H1 (cell line): ENCODE data around the gene VAV2. TPM values are rescaled to one million over a fixed set of nuclear protein-coding genes. Genes with fewer than 3 reads are reported as not detected.

Experiments
- CBX8 ChIP-seq: fragments of 300-800, 300-1000 bp; sonication (generic); IDR thresholded peaks from 2 replicates; pipeline ENCODE4 v1.7.1; 2016; ENCODE audit warnings: low read depth, low read length, borderline replicate concordance
- NRF1 ChIP-seq: IDR thresholded peaks from 2 replicates; pipeline ENCODE4 v1.6.1; 2011; ENCODE audit warnings: mild to moderate bottlenecking, low read depth, low read length, improper control_type of control experiment
- PHF8 ChIP-seq: fragments of 200-600 bp; sonication (generic); conservative IDR thresholded peaks from 2 replicates; pipeline ENCODE4 v1.7.1; 2012; ENCODE audit warnings: low read depth, mild to moderate bottlenecking, inconsistent platforms, low read length, moderate library complexity
- POLR2AphosphoS5 ChIP-seq: IDR thresholded peaks from 2 replicates; pipeline ENCODE4 v1.6.1; 2011; ENCODE audit warnings: low read depth, low read length
- RAD21 ChIP-seq, 2 experiments: IDR thresholded peaks in 1 of 2; conservative IDR thresholded peaks in 1 of 2; 2 replicates each; pipeline ENCODE4 v1.6.1; 2011; ENCODE audit warnings: low read depth in 2 of 2, low read length in 2 of 2, improper control_type of control experiment in 1 of 2, inconsistent platforms in 1 of 2, mild to moderate bottlenecking in 1 of 2, moderate library complexity in 1 of 2
- SIN3A ChIP-seq, 2 experiments: IDR thresholded peaks in 1 of 2; conservative IDR thresholded peaks in 1 of 2; 2 replicates each; pipeline ENCODE4 v1.6.1; 2011 to 2012; ENCODE audit warnings: low read length in 2 of 2, improper control_type of control experiment in 1 of 2, low read depth in 1 of 2, mild to moderate bottlenecking in 1 of 2
- SP1 ChIP-seq: IDR thresholded peaks from 2 replicates; pipeline ENCODE4 v1.6.1; 2011; ENCODE audit warnings: low read depth, low read length
- SP2 ChIP-seq: IDR thresholded peaks from 2 replicates; pipeline ENCODE4 v1.6.1; 2012; ENCODE audit warnings: mild to moderate bottlenecking, low read length, inconsistent platforms
- polyA plus RNA-seq, 7 experiments: library from polyadenylated mRNA; depleted of rRNA in 3 of 7; stranded (reverse) in 5 of 7; unstranded in 2 of 7; fragments of >200 nt in 5 of 7; fragments of 200-250 nt in 2 of 7; gene quantifications; 1 replicate in 5 of 7; 2 replicates in 1 of 7; 4 replicates in 1 of 7; pipeline versions ENCODE4 v1.2.1 to v1.2.3, GENCODE V29; 2011 to 2013; ENCODE audit warnings: missing spikeins in 2 of 7, mixed read lengths in 2 of 7
- total RNA-seq: library from RNA; stranded (reverse); fragmentation: NEBNext Ultra II Directional; extraction: Animal tissue kit (Norgen Biotek cat#: 25700); gene quantifications from 2 replicates; pipeline ENCODE4 v1.2.1, GENCODE V29; 2021
- TF ChIP-seq, protein P1 (sequence below): fragments of 300-600 bp; sonication (generic); IDR thresholded peaks from 2 replicates; pipeline ENCODE4 v1.7.1; 2012; ENCODE audit warnings: low read length, moderate library complexity, mild to moderate bottlenecking, inconsistent platforms; ENCODE audit not compliant: insufficient replicate concordance
- TF ChIP-seq, protein P2 (sequence below): IDR thresholded peaks from 2 replicates; pipeline ENCODE4 v1.6.1; 2011; ENCODE audit warnings: low read length, improper control_type of control experiment

Gene VAV2
- total and polyA plus RNA-seq, 2 of the 8 experiments (the other 6 are each of a cell fraction or from before 2014, with no cell fraction given) = 13.6 to 37.6 TPM

DNA sequence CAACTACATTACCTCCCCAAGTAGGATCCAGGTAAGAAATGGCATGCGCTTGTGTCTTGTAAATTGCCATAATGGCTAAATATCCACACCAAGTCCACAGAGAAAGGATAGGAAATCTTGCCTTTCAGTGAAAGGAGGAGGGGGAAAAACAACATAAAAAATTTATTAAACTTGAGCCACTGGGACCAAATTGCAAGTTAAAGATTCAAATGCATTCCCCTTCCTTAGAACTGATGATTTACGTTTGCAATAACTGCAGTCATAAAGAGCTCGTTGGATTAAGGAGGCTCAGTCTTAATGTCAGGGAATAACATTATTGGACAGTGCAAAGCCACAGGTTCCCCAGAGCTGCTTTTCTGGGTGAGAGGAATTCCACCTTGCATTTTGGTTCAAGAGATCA is 161.4 kb downstream of the VAV2 start (continued):
- TF ChIP-seq, protein P1, sequence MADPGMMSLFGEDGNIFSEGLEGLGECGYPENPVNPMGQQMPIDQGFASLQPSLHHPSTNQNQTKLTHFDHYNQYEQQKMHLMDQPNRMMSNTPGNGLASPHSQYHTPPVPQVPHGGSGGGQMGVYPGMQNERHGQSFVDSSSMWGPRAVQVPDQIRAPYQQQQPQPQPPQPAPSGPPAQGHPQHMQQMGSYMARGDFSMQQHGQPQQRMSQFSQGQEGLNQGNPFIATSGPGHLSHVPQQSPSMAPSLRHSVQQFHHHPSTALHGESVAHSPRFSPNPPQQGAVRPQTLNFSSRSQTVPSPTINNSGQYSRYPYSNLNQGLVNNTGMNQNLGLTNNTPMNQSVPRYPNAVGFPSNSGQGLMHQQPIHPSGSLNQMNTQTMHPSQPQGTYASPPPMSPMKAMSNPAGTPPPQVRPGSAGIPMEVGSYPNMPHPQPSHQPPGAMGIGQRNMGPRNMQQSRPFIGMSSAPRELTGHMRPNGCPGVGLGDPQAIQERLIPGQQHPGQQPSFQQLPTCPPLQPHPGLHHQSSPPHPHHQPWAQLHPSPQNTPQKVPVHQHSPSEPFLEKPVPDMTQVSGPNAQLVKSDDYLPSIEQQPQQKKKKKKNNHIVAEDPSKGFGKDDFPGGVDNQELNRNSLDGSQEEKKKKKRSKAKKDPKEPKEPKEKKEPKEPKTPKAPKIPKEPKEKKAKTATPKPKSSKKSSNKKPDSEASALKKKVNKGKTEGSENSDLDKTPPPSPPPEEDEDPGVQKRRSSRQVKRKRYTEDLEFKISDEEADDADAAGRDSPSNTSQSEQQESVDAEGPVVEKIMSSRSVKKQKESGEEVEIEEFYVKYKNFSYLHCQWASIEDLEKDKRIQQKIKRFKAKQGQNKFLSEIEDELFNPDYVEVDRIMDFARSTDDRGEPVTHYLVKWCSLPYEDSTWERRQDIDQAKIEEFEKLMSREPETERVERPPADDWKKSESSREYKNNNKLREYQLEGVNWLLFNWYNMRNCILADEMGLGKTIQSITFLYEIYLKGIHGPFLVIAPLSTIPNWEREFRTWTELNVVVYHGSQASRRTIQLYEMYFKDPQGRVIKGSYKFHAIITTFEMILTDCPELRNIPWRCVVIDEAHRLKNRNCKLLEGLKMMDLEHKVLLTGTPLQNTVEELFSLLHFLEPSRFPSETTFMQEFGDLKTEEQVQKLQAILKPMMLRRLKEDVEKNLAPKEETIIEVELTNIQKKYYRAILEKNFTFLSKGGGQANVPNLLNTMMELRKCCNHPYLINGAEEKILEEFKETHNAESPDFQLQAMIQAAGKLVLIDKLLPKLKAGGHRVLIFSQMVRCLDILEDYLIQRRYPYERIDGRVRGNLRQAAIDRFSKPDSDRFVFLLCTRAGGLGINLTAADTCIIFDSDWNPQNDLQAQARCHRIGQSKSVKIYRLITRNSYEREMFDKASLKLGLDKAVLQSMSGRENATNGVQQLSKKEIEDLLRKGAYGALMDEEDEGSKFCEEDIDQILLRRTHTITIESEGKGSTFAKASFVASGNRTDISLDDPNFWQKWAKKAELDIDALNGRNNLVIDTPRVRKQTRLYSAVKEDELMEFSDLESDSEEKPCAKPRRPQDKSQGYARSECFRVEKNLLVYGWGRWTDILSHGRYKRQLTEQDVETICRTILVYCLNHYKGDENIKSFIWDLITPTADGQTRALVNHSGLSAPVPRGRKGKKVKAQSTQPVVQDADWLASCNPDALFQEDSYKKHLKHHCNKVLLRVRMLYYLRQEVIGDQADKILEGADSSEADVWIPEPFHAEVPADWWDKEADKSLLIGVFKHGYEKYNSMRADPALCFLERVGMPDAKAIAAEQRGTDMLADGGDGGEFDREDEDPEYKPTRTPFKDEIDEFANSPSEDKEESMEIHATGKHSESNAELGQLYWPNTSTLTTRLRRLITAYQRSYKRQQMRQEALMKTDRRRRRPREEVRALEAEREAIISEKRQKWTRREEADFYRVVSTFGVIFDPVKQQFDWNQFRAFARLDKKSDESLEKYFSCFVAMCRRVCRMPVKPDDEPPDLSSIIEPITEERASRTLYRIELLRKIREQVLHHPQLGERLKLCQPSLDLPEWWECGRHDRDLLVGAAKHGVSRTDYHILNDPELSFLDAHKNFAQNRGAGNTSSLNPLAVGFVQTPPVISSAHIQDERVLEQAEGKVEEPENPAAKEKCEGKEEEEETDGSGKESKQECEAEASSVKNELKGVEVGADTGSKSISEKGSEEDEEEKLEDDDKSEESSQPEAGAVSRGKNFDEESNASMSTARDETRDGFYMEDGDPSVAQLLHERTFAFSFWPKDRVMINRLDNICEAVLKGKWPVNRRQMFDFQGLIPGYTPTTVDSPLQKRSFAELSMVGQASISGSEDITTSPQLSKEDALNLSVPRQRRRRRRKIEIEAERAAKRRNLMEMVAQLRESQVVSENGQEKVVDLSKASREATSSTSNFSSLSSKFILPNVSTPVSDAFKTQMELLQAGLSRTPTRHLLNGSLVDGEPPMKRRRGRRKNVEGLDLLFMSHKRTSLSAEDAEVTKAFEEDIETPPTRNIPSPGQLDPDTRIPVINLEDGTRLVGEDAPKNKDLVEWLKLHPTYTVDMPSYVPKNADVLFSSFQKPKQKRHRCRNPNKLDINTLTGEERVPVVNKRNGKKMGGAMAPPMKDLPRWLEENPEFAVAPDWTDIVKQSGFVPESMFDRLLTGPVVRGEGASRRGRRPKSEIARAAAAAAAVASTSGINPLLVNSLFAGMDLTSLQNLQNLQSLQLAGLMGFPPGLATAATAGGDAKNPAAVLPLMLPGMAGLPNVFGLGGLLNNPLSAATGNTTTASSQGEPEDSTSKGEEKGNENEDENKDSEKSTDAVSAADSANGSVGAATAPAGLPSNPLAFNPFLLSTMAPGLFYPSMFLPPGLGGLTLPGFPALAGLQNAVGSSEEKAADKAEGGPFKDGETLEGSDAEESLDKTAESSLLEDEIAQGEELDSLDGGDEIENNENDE = no peak
- no peak for TF ChIP-seq NRF1
- no peak for TF ChIP-seq RAD21 (IDR thresholded peaks at IDR 0.05 in 1 of 2, conservative IDR thresholded peaks at IDR 0.05 in 1 of 2; ENCODE audit: low read depth in 2 of 2, low read length in 2 of 2)
- TF ChIP-seq, protein P2, sequence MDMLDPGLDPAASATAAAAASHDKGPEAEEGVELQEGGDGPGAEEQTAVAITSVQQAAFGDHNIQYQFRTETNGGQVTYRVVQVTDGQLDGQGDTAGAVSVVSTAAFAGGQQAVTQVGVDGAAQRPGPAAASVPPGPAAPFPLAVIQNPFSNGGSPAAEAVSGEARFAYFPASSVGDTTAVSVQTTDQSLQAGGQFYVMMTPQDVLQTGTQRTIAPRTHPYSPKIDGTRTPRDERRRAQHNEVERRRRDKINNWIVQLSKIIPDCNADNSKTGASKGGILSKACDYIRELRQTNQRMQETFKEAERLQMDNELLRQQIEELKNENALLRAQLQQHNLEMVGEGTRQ = no peak
- no peak for TF ChIP-seq POLR2AphosphoS5
- TF ChIP-seq SIN3A (conservative IDR thresholded peaks at IDR 0.05 in 1 of 2, IDR thresholded peaks at IDR 0.05 in 1 of 2; ENCODE audit: low read depth in 1 of 2, low read length in 2 of 2) = no peak
- TF ChIP-seq CBX8 = no peak
- TF ChIP-seq SP2 = no peak
- no peak for TF ChIP-seq PHF8
- TF ChIP-seq SP1 = no peak
